GM11168 (cell line): ENCODE data around the gene MTREX.

Experiments
- in situ Hi-C: fragments of 300-500 bp; cut with MboI; formaldehyde crosslinking; loops from one replicate; pipeline ENCODE4 v1.12.0; 2022; ENCODE audit warnings: low sequenced_read_pairs; ENCODE audit not compliant: unreplicated experiment

MTREX gene

DNA sequence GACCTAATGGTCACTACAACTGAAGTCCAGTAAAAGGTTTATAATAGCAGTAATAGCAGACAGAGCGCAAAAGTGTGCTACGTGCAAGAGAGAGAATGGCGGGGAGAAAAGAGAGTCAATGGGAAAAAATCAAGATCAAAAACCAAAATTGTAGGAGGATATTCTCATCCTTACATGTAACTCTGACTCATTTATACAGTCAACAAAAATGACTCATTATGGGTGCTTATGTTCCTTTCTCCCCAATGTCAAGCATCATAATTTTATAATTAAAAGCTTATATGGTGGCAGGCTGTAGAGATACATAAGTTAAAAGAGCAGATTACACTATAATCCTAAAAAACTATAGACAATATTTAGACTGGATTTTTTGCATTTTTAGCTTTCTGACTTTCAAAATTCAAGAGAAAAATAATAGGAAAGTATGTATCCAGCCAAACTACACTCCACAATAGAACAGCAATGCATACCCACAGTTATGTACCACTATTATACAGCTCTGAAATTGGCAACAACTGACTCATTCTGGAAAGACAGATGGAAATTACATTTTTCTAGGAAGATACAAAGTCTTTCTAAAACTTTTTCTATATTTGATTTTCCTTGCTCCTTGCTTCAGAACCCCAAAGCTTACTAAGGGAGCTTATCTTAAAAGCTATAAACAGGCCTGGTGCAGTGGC is 148.6 kb downstream of the MTREX start:
- in situ Hi-C loops, result no loop called here

DNA sequence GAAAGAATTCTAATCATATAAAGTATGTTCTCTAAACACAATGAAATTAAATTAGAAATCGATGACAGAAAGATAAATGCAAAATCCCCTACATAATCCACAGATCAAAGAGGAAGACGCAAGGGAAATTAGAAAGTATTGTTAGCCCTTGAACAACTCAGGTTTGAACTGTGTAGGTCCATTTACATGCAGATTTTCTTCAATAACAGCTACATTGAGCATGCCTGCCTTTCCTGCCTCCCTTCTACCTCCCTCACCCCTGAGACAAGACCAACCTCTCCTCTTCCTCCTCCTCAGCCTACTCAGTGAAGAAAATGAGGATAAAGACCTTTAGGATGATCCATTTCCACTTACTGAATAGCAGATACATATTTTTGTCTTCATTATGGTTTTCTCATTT is 151.8 kb downstream of the MTREX start:
- in situ Hi-C loops, result no loop called here

DNA sequence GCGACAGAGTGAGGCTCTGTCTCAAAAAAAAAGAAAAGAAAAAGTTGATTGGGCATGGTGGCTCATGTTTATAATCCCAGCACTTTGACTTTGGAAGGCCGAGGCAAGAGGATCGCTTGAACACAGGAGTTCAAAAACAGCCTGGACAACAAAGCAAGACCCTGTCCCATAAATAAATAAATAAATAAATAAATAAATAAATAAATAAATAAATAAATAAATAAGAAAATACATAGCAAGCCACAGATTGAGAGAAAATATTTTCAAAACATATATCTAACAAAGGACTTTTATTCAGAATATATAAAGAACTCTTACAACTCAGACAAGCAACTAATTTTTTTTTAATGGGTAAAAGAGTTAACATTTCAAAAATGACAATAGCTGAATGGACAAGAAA is 155.8 kb downstream of the MTREX start:
- in situ Hi-C loops, result no loop called here

DNA sequence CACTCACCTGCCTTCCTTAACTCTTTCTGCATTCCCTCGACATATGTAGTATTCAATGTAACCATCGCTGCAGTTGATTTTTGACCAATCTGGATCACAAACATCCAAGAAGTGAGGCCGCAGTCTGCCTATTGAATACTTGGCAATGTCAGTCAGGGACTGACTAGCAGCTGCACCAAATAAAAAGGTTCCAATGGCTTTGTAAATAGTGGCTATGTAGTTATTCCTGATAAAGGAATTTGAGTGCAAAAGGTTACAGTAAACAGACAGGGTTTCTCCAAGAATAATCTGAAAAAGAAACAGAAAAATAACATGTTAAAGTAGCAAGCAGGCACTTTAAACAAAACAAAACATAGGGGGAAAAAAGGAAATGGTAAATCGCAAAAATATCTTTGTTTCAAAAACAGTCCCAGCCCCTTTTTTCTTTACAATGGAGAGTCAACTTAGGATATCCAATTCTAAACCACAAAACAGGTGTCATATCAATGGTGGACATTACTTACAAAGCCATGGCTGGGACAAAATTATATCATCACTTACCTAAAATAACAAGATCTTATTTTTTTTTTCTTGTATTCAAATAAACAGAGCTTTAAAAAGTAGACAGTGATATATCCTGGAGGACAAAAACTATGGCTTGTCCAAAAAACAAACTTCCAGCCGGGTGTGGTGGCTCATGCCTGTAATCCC is 160.2 kb downstream of the MTREX start:
- in situ Hi-C loops, result no loop called here

DNA sequence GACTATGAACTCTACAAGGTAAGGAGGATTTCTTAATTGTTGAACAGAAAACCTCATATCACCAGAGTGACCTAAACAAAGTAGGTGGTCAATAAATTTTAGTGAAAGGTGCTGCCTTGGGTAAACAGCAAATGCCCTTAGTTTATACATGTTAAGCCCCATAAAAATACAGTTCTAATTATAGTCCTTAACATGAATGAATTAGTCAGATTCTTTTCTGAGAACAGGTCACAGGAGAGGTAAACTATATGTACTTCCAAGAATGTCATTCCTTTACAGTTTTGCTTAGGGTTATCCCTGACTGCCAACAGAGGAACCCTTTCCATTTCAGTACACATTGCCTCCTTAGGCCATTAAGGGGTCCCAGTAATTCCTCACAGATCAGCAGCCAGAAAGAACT is 162.1 kb downstream of the MTREX start:
- in situ Hi-C loops, result no loop called here

DNA sequence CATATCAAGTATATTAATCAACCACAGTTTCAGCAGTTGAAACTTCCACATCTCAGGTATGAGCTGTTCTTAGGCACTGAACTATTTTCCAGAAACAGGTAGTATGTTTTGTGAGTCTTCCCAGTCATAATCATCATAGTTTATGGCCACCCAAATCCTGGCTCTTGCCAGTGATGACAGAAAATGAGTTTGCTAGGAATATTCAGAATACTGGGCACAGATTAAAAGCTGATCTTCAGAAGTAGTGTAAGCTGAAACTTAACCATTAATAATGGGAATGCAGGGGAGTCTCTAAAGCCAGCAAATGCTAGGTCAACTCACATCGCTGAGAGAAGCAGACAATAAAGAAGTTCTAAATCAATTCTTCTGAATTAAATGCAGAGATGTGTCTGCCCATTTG is 162.5 kb downstream of the MTREX start:
- in situ Hi-C loops, result no loop called here

DNA sequence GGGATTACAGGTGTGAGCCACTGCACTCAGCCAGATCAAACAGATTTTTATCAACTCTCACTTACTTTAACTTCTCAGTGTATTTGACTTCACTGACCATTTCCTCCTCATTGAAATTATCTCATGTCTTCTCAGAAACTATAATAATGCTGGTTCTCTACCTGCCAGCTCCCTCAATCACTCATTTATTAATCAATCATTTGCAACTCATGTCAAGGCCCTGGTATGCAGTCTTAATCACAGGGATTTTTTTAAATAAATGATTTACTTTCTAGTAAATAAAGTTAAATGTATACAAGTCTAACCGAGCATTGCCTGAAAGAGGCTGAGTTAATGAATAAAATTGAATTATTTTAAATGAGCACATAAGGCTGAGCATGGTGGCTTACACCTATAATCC is 163.7 kb downstream of the MTREX start:
- in situ Hi-C loops, result no loop called here

DNA sequence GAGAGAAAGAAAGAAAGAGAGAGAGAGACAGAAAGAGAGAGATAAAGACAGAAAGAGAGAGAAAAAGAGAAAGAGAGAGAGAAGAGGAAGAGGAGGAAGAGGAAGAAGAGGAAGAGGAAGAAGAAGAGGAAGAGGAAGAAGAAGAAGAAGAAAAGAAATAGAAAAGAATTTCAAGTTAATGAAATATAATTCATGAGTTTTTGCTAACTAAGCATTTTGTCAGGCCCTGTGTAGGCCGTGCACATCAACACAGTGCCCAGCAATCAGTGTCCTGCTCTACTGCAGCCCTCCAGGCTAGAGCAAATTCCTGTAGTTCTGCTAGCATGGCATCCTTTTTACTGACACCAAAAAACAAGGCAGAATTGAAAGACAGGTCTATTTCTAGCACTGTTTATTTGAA is 164.9 kb downstream of the MTREX start:
- in situ Hi-C loops, result no loop called here
